Esophagus muscularis mucosa (tissue), 3 donors: Measurements from ENCODE around the gene APLF.

Experiments
- POLR2A ChIP-seq: fragments of 450-650 bp; IDR thresholded peaks from one replicate; pipeline ENCODE4 v1.6.1; 2017; ENCODE audit warnings: antibody characterized with exemption, moderate library complexity, mild to moderate bottlenecking, low read depth
- POLR2AphosphoS5 ChIP-seq, 2 donors: sonication (generic); formaldehyde crosslinking; IDR thresholded peaks; one replicate each; pipeline ENCODE4 v1.6.1; 2017; ENCODE audit warnings: antibody characterized with exemption in 2 of 2
- TF ChIP-seq, protein P1 (sequence below), 3 experiments: fragments of 200-600 bp in 2 of 3; fragments of 450-650 bp in 1 of 3; sonication (generic) in 2 of 3; IDR thresholded peaks; one replicate each; pipeline ENCODE4 v1.5.1; 2017 to 2019; ENCODE audit warnings: antibody characterized with exemption in 3 of 3, mild to moderate bottlenecking in 2 of 3, moderate library complexity in 1 of 3

DNA sequence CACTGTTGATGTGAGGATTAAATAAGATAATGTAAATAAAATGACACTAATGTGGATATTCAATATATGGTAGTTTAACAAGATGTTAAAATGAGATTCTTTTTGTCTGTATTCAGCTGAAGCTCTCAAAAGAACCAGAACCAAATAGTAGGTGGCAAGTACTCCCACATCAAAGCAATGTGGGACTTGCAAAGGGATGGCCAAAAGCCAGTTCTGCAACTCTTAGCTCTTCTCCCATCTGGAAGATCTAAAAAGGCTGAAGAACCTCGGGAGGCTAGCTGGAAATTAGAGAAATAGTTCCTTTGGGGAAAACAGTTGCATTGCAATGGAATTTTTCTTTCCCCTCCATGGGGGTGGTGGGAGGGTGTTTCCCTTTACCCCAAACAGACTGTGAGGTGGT lies 49.0 kb upstream of the APLF start:
- TF ChIP-seq, protein P1, sequence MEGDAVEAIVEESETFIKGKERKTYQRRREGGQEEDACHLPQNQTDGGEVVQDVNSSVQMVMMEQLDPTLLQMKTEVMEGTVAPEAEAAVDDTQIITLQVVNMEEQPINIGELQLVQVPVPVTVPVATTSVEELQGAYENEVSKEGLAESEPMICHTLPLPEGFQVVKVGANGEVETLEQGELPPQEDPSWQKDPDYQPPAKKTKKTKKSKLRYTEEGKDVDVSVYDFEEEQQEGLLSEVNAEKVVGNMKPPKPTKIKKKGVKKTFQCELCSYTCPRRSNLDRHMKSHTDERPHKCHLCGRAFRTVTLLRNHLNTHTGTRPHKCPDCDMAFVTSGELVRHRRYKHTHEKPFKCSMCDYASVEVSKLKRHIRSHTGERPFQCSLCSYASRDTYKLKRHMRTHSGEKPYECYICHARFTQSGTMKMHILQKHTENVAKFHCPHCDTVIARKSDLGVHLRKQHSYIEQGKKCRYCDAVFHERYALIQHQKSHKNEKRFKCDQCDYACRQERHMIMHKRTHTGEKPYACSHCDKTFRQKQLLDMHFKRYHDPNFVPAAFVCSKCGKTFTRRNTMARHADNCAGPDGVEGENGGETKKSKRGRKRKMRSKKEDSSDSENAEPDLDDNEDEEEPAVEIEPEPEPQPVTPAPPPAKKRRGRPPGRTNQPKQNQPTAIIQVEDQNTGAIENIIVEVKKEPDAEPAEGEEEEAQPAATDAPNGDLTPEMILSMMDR (IDR thresholded peaks at IDR 0.05) = no peak
- TF ChIP-seq POLR2A (no peak), POLR2AphosphoS5 (IDR thresholded peaks at IDR 0.05) (no peak)
